ENCODE results near the gene VAC14.

GRCh38 chr16:70739389-70739788 lies 61.6 kb downstream of the VAC14 start:
- no peak for TF ChIP-seq POLR2A (IDR thresholded peaks at IDR 0.05)
- no peak for TF ChIP-seq CTCF (IDR thresholded peaks at IDR 0.05)
- TF ChIP-seq EP300 (IDR thresholded peaks at IDR 0.05): no peak

Data from suprapubic skin (tissue), 3 donors.